ENCODE measurements around the gene TCTA. TPM values are rescaled to one million over a fixed set of nuclear protein-coding genes. Genes with fewer than 3 reads are reported as not detected.
"Not testable (repeated sequence)": the region's sequence is repeated elsewhere in the genome, so short reads cannot be mapped to it uniquely, and the experiment has no call there.

Gene TCTA
- total and polyA plus RNA-seq, 9 of the 15 experiments (the other 6 are each of a cell fraction or from before 2014, with no cell fraction given): 4.0 to 15.4 (median 8.2) TPM

GRCh38 chr3:49403891-49404290 lies 8.3 kb upstream of the TCTA start:
- Histone ChIP-seq H2AFZ (ENCODE audit: low read depth, low read length) (no peak overlapping the region), H3K4me3 (no peak overlapping the region), H3K27ac (ENCODE audit: extremely low read depth, low read depth, low read length) (no peak overlapping the region), H3K9me1 (ENCODE audit: control insufficient read depth, insufficient read depth, low read length) (peaks cover 2% of the 10 kb centered on the region), H4K20me1 (replicated peaks; ENCODE audit: control insufficient read depth, insufficient read depth, low read length) (peaks cover 27% of the 10 kb centered on the region), H3K79me2 (ENCODE audit: control insufficient read depth, insufficient read depth, low read length) (peaks cover 96% of the 10 kb centered on the region), H3K4me2 (ENCODE audit: insufficient read depth, low read length) (no peak overlapping the region), H3K27me3 (ENCODE audit: control insufficient read depth in 2 of 2, insufficient read depth in 2 of 2, low read length in 2 of 2) (no peaks in the 10 kb centered on the region), H3K9me3 (replicated peaks; ENCODE audit: control insufficient read depth, insufficient read depth, low read depth, low read length) (no peaks in the 10 kb centered on the region), H3K4me1 (replicated peaks in 1 of 2; ENCODE audit: control insufficient read depth in 2 of 2, insufficient read depth in 2 of 2, low read length in 2 of 2) (peaks cover 11 to 19% of the 10 kb centered on the region in 2 experiments; a peak in 4 of 5 replicates), H3K9ac (ENCODE audit: insufficient read depth in 1 of 2, low read depth in 2 of 2, low read length in 2 of 2) (no peak overlapping the region), H3K36me3 (ENCODE audit: control insufficient read depth, insufficient read depth, low read length) (peaks cover 35% of the 10 kb centered on the region; the same call in 2 of the 3 replicates)
- DNase-seq (ENCODE audit: extremely low read depth in 1 of 4, low spot score in 3 of 4): no peak
- ChIA-PET CTCF (ENCODE audit: low intra/inter-chr PET ratio) (no interaction called here), POLR2A (interaction anchor here (0.6 kb wide), 1 partner anchor 37 kb away, joined by 3 read pairs; no protein-coding TSS in a partner anchor)
- BruUV-seq (replicated peaks): no TSS peak
- no peak for TF ChIP-seq SNRNP70 (optimal IDR thresholded peaks at IDR 0.05; ENCODE audit: low read depth, low read length)
- no peak for TF ChIP-seq BMI1 (IDR thresholded peaks at IDR 0.05; ENCODE audit: low read length)
- no peak for TF ChIP-seq THRAP3 (IDR thresholded peaks at IDR 0.05; ENCODE audit: borderline replicate concordance)
- TF ChIP-seq ZFPM2 (CRISPR knock-in tag; IDR thresholded peaks at IDR 0.05): no peak
- TF ChIP-seq NCOA6 (IDR thresholded peaks at IDR 0.05): no peak
- peak; percentile 6 for FAIRE-seq
- 76% methylated on average over 4 of the region's 5 CpGs for WGBS (ENCODE audit: insufficient coverage, low coverage, missing lambda C conversion rate)
- ATAC-seq: no peak
- intact Hi-C loops (cut with micrococcal nuclease): no loop called here
- in situ Hi-C loops (cut with MboI): no loop called here

GRCh38 chr3:49405570-49405969 lies 6.7 kb upstream of the TCTA start:
- DNase-seq (ENCODE audit: extremely low read depth in 1 of 4, low spot score in 3 of 4); H3K9me1 ChIP-seq (ENCODE audit: control insufficient read depth, insufficient read depth, low read length); H3K9me3 ChIP-seq (replicated peaks; ENCODE audit: control insufficient read depth, insufficient read depth, low read depth, low read length); intact Hi-C loops (cut with micrococcal nuclease); CTCF ChIA-PET (ENCODE audit: low intra/inter-chr PET ratio); POLR2A ChIA-PET; H2AFZ ChIP-seq (ENCODE audit: low read depth, low read length); H3K4me3 ChIP-seq; in situ Hi-C loops (cut with MboI); H3K27ac ChIP-seq (ENCODE audit: extremely low read depth, low read depth, low read length); H3K27me3 ChIP-seq (ENCODE audit: control insufficient read depth in 2 of 2, insufficient read depth in 2 of 2, low read length in 2 of 2); FAIRE-seq; ATAC-seq; BruUV-seq (replicated peaks); H3K4me2 ChIP-seq (ENCODE audit: insufficient read depth, low read length): not testable (repeated sequence)
- peaks cover 14 to 20% of the 10 kb centered on the region in 2 experiments; a peak in 4 of 5 replicates for H3K4me1 ChIP-seq (replicated peaks in 1 of 2; ENCODE audit: control insufficient read depth in 2 of 2, insufficient read depth in 2 of 2, low read length in 2 of 2)
- peaks cover 98% of the 10 kb centered on the region for H3K79me2 ChIP-seq (ENCODE audit: control insufficient read depth, insufficient read depth, low read length)
- H4K20me1 ChIP-seq (replicated peaks; ENCODE audit: control insufficient read depth, insufficient read depth, low read length): peaks cover 40% of the 10 kb centered on the region
- WGBS (ENCODE audit: insufficient coverage, low coverage, missing lambda C conversion rate): 77% methylated on average over 9 of the region's 9 CpGs
- H3K9ac ChIP-seq (ENCODE audit: insufficient read depth in 1 of 2, low read depth in 2 of 2, low read length in 2 of 2): peak overlapping the region in 1 of 2 experiments; percentile 9; a peak in 1 of 4 replicates
- H3K36me3 ChIP-seq (ENCODE audit: control insufficient read depth, insufficient read depth, low read length): peaks cover 41% of the 10 kb centered on the region; the same call in 2 of the 3 replicates

Data from K562 (cell line).